ENCODE data around the gene PNPLA1.

The PNPLA1 gene

DNA sequence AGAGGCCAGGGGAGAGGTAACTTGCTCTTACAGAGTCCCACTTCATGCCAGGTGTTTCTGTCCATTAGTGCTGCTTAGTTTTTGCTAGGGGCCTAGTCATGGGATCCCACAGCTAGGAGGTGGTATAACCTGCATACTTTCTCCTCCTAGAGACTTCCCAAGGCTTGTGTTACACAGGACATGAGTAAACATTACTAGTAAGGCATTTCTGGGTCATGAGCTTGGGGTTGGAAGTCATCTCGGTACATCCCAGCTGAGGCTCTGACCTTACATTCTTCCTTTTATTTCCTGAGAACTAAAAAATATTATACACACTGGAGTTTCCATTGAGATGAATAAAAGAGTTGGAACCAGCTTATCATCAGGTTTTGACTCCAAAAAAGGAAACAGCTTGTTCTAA, 20.9 kb upstream of the PNPLA1 start:
- no peak overlapping the region for H3K4me2 ChIP-seq (ENCODE audit: low read depth, low read length)
- no peaks in the 10 kb centered on the region for H3K9me2 ChIP-seq (replicated peaks; ENCODE audit: insufficient read depth, low read length)
- H3K4me3 ChIP-seq (ENCODE audit: low read length): no peak overlapping the region
- no peak overlapping the region for H2AFZ ChIP-seq (ENCODE audit: low read length)
- no peaks in the 10 kb centered on the region for H4K20me1 ChIP-seq (ENCODE audit: insufficient read depth, low read length)
- no peaks in the 10 kb centered on the region for H3K9me3 ChIP-seq (replicated peaks; ENCODE audit: insufficient read depth, low read length)
- no peaks in the 10 kb centered on the region for H3K4me1 ChIP-seq (ENCODE audit: low read length)
- H3K27me3 ChIP-seq (replicated peaks; ENCODE audit: insufficient read depth, low read length): no peaks in the 10 kb centered on the region
- no peak overlapping the region for H3K27ac ChIP-seq (ENCODE audit: low read length)
- H3K36me3 ChIP-seq (replicated peaks; ENCODE audit: insufficient read depth, low read length): no peaks in the 10 kb centered on the region
- H3K9ac ChIP-seq (ENCODE audit: low read length): no peak overlapping the region
- TF ChIP-seq EZH2 (optimal IDR thresholded peaks at IDR 0.05; ENCODE audit: low read depth, low read length) (no peak), EZH2phosphoT487 (IDR thresholded peaks at IDR 0.05; ENCODE audit: low read length) (no peak)
- TF ChIP-seq, protein P1, sequence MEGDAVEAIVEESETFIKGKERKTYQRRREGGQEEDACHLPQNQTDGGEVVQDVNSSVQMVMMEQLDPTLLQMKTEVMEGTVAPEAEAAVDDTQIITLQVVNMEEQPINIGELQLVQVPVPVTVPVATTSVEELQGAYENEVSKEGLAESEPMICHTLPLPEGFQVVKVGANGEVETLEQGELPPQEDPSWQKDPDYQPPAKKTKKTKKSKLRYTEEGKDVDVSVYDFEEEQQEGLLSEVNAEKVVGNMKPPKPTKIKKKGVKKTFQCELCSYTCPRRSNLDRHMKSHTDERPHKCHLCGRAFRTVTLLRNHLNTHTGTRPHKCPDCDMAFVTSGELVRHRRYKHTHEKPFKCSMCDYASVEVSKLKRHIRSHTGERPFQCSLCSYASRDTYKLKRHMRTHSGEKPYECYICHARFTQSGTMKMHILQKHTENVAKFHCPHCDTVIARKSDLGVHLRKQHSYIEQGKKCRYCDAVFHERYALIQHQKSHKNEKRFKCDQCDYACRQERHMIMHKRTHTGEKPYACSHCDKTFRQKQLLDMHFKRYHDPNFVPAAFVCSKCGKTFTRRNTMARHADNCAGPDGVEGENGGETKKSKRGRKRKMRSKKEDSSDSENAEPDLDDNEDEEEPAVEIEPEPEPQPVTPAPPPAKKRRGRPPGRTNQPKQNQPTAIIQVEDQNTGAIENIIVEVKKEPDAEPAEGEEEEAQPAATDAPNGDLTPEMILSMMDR (IDR thresholded peaks at IDR 0.05; ENCODE audit: low read length): no peak
- no peak for DNase-seq
- no peaks in the 10 kb centered on the region for H3K79me2 ChIP-seq (ENCODE audit: low read length)
- no peaks in the 10 kb centered on the region for H3F3A ChIP-seq (ENCODE audit: insufficient read depth, low read length)

DNA sequence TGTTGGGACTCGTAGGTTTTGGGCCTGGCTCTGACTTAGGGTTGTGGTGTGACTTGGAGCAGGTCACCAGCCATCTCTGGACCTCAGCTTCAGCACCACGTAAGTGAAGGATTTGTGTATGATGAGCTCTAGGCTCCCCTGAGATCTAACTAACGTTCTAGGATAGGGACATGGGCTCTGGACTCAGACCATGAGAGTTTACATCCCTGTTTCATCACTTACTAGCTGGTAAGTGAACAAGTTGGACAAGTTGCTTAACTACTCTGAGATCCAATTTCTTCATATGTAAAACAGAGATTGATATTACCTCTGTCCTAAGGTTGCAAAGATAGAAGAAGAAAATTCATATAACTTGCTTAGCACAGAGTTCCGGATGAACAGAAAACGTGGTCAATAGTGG, 20.3 kb upstream of the PNPLA1 start:
- no peaks in the 10 kb centered on the region for H3K36me3 ChIP-seq (replicated peaks; ENCODE audit: insufficient read depth, low read length)
- no peaks in the 10 kb centered on the region for H3K9me2 ChIP-seq (replicated peaks; ENCODE audit: insufficient read depth, low read length)
- no peak for DNase-seq
- H3K79me2 ChIP-seq (ENCODE audit: low read length): no peaks in the 10 kb centered on the region
- no peak overlapping the region for H3K4me2 ChIP-seq (ENCODE audit: low read depth, low read length)
- TF ChIP-seq, protein P1 (IDR thresholded peaks at IDR 0.05; ENCODE audit: low read length): no peak
- TF ChIP-seq EZH2phosphoT487 (IDR thresholded peaks at IDR 0.05; ENCODE audit: low read length) (no peak), EZH2 (optimal IDR thresholded peaks at IDR 0.05; ENCODE audit: low read depth, low read length) (no peak)
- H2AFZ ChIP-seq (ENCODE audit: low read length): no peak overlapping the region
- no peak overlapping the region for H3K27ac ChIP-seq (ENCODE audit: low read length)
- no peak overlapping the region for H3K9ac ChIP-seq (ENCODE audit: low read length)
- no peaks in the 10 kb centered on the region for H4K20me1 ChIP-seq (ENCODE audit: insufficient read depth, low read length)
- H3F3A ChIP-seq (ENCODE audit: insufficient read depth, low read length): no peaks in the 10 kb centered on the region
- H3K4me3 ChIP-seq (ENCODE audit: low read length): no peak overlapping the region
- no peaks in the 10 kb centered on the region for H3K27me3 ChIP-seq (replicated peaks; ENCODE audit: insufficient read depth, low read length)
- no peaks in the 10 kb centered on the region for H3K9me3 ChIP-seq (replicated peaks; ENCODE audit: insufficient read depth, low read length)
- no peaks in the 10 kb centered on the region for H3K4me1 ChIP-seq (ENCODE audit: low read length)

DNA sequence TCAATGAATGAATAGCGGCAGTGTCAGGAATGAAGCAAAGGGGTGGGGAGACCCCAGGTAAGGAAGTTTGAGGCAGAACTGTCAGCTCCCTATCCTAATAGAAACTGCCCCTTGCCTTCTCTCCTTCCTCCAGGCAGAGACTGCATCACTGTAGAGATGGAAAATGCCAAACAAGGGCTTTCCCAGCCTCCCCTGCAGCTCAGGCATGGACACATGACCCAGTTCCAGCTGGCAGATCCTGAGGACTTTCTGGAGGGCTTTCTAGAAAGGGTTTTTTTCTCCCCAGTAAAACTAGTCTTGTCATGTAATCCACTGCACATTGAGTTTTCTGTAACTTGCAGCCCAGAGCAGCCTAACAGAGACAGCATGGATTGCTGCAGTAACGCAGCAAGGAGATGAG, 17.9 kb upstream of the PNPLA1 start:
- Histone ChIP-seq H3K27ac (ENCODE audit: low read length) (no peak overlapping the region), H3K9me3 (replicated peaks; ENCODE audit: insufficient read depth, low read length) (no peaks in the 10 kb centered on the region), H3K9me2 (replicated peaks; ENCODE audit: insufficient read depth, low read length) (no peaks in the 10 kb centered on the region), H3K4me3 (ENCODE audit: low read length) (no peak overlapping the region), H3K79me2 (ENCODE audit: low read length) (no peaks in the 10 kb centered on the region), H3F3A (ENCODE audit: insufficient read depth, low read length) (no peaks in the 10 kb centered on the region), H3K4me1 (ENCODE audit: low read length) (no peaks in the 10 kb centered on the region), H3K9ac (ENCODE audit: low read length) (no peak overlapping the region), H4K20me1 (ENCODE audit: insufficient read depth, low read length) (no peaks in the 10 kb centered on the region), H3K27me3 (replicated peaks; ENCODE audit: insufficient read depth, low read length) (no peaks in the 10 kb centered on the region), H2AFZ (ENCODE audit: low read length) (no peak overlapping the region), H3K36me3 (replicated peaks; ENCODE audit: insufficient read depth, low read length) (no peaks in the 10 kb centered on the region), H3K4me2 (ENCODE audit: low read depth, low read length) (no peak overlapping the region)
- DNase-seq: no peak
- TF ChIP-seq, protein P1 (IDR thresholded peaks at IDR 0.05; ENCODE audit: low read length): no peak
- no peak for TF ChIP-seq EZH2phosphoT487 (IDR thresholded peaks at IDR 0.05; ENCODE audit: low read length)
- TF ChIP-seq EZH2 (optimal IDR thresholded peaks at IDR 0.05; ENCODE audit: low read depth, low read length): no peak
